GM21447 (cell line): ENCODE results near the gene ARHGAP42.

ENCODE experiments used
- ATAC-seq: cut with Tn5 transposase; IDR thresholded peaks from one replicate; pipeline ENCODE4 v1.9.1; 2021; ENCODE audit not compliant: unreplicated experiment

Gene ARHGAP42

DNA sequence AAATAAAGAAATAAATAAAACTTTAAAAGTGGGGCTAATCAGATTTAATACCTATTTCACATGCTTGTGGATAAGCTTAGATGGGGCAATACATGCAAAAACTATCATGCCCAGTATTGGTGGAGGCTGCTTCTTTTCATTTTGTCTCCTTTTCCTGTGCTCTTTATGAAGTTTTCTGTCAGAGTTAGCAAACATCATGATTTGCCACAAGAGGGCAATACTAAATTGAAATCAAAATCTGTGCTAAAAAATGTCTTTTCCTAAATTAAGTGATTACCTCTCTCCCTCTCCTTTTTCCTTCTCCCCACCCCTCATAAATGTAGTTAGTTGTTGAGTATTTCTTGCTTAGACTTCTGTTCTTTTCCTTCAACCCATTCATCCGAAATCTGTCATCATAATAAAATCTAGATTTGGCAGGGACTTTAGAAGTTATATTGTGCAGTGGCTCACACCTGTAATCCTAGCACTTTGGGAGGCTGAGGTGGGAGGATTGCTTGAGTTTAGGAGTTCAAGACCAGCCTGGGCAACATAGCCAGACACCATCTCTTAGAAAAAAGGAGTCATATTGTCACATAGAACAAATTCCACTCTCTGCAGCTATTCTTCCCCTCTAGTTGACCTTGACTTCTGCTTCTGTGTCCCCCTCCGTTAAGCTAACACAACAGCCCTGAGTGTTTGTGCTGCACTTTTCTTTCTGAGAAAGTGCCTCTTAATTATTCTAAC, 4.7 kb upstream of the ARHGAP42 start:
- ATAC-seq: no peak

- ATAC-seq: no peak
These were observed 4.0 kb upstream of the ARHGAP42 start for GRCh38 chr11:100683126-100683525.

DNA sequence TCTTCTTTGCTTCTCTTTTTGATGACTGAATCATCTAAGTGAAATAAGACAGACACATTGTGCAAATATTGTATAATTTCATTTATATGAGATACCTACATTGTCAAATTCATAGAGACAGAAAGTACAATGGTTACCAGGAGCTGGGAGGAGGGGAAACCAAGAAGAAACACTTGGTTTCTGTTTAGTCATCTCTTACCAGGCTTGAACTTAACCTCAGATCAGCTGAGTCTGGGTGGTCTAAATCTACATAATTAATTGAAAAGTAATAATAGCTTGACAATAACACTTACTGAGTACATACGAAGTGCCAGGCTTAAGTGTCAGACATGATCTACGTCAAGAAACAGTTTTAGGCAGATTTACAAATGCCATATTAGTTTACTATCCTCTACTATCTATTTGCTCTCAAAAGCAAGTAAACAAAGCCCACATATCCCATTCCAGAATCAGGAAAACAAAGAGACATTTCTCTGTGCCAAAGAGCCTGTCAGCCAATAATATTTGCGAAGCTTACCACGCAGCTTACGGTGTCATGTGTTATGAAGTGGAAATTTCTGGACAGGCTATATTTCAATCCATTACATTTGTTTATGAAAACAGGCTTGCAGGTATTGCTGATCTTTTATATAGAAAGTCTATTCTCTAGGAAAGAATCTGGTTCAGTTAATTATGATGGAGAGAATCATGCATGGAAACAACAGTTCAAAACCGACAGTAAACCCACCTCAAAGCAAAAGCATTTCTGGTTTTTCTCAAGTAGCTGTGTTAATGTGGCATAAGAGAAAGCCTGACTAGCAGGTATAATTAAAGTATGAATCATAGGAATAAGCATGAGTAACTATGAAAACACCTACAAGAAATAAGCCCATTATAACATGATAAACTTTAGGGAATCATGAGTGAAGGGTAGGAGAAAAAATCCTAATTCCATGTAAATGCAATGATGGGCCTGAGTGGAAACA, 2.7 kb upstream of the ARHGAP42 start:
- peak; percentile 28 for ATAC-seq

- no peak for ATAC-seq
These were observed 523 bp upstream of the ARHGAP42 start for GRCh38 chr11:100686476-100687053.

GRCh38 chr11:100687630-100688395, 725 bp downstream of the ARHGAP42 start:
- peak; percentile 74 for ATAC-seq

GRCh38 chr11:100689141-100689540, 2.1 kb downstream of the ARHGAP42 start:
- no peak for ATAC-seq

- no peak for ATAC-seq
These were observed 5.0 kb downstream of the ARHGAP42 start for GRCh38 chr11:100691896-100692653.

DNA sequence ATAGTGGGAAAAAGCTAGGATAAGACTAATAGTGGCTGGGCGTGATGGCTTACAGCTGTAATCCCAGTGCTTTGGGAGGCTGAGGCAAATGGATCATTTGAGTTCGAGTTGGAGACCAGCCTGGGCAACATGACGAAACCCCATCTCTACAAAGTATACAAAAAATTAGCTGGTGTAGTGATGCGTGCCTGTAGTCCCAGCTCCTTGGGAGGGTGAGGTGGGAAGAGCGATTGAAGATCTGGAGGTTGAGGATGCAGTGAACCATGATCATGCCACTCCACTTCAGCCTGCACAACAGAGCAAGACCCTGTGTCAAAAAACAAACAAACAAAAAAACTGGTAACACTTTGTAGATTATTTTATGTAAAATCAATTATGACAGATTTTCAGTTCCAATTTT, 8.8 kb downstream of the ARHGAP42 start:
- ATAC-seq: no peak

- ATAC-seq: no peak
These were observed 16.1 kb downstream of the ARHGAP42 start for GRCh38 chr11:100703139-100703538.

DNA sequence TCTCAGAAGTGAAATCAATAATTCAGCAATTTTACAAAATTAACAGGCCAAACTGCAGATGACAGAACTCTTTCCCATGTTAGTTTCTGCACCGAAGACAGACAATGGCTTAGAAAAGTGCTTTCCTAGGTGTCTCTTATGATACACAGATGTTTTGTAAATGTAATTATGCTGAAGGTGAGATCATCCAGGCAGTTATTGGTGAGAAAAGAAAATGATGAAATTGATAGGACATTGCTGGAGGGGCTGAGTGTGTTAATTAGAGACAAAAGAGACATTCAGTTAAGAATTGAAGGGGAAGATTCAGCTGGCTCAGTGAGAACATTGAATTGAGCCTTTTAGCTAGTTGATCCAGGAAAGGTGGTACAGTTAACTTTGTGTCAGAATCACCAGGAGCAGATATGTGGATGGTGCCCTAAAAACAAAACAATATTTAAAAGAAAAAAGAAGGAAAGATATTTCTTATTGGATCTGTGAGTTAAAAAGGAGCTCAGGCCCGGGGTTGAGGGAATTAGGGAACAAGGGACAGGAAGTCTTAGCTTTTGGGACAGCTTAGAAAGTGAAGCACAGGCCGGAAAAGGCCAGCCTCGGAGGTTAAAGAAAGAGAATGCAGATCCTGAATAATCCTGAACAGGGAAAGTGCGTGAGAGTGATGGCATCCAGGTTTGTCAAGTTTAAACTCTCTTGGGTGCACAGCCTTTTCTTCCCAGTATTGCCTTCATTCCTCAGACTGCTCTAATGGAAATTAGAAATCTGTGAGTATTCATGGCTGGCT, 16.9 kb downstream of the ARHGAP42 start:
- ATAC-seq: no peak

GRCh38 chr11:100705447-100705846, 18.4 kb downstream of the ARHGAP42 start:
- no peak for ATAC-seq

DNA sequence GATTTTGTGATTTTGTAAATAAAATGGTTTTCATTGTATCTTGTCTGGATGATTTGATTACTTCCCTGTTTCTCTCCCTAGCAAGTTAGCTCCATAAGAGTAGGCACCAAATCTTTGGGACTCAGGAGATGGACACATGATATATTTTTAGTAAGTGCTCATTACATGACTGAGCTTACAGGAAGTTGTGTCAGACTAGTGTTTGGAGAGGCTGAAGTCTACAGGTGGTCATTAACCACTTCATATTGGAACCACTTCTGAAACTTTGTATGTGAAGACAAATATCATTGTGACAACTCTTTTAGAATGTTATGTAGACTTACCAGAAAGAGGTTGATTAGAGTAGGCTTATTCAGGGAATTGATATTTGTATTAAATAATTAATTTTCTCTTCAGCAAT, 19.1 kb downstream of the ARHGAP42 start:
- peak; percentile 58 for ATAC-seq

DNA sequence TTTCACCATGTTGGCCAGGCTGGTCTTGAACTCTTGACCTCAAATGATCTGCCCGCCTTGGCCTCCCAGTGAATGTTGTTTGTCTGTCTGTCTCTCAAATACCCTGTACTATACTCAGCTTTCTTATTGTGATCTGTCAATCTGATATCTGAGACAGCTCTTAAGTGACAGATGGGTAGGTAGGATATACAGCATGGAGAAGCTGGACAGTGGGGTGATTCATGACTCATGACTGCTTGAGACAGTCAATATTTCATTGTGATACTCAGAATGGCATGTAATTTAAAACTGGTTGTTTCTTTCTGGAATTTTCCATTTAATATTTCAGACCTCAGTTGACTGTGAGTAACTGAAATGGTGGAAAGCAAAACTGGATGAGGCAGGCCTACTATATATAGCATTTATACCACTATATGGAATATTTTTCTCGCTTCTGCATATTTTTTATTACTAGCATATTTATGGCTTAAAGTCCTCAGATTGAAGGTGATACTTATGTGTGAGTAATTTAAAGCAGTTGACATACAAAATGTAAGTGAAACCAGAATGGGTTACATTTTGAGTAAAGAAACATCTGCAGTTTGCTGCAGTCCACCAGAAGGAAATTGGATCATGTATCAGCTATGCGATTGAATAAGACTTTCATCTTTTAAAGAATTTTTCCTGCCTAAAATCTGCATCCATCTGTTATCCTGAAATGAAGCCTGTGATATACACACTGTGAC, 22.3 kb downstream of the ARHGAP42 start:
- peak; percentile 70 for ATAC-seq

DNA sequence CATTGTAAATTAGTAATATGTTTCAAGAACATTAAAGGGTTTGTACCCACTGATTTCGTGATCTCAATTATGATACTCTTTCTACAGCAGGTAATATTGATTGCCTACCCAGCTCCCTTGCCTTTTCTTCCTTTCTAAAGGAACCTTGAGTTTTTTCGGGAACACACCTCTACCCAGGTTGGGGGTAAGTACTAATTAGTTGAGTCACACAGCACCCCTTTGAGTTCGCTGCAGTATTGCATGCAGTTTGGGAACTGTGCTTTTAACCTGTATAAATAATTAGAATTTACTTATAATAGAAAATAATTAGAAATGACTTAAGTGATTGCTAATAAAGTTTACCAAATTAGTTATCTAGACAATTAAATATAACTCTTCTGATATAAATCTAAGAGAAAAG, 24.9 kb downstream of the ARHGAP42 start:
- no peak for ATAC-seq

GRCh38 chr11:100712583-100712982, 25.5 kb downstream of the ARHGAP42 start:
- no peak for ATAC-seq

- no peak for ATAC-seq
These were observed 28.2 kb downstream of the ARHGAP42 start for GRCh38 chr11:100715165-100715761.

DNA sequence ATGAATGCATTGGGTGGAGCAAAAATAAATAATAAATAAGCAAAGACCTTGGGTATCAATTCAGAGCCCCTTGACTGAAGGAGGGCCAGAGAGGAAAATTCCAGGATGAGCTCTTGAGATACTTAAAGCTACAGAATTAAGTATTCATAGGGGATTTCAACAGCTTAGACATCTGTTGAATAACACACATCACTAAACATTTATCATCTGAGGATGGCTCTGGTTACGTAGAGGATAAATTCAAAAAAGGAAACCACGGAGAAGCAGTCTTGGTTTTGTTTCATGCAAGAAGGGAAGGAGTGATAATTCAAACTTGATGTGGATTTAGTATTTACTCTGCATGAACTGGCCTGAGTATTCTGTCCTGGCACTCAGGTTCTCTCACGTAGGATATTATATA, 29.8 kb downstream of the ARHGAP42 start:
- no peak for ATAC-seq

- ATAC-seq: no peak
These were observed 32.3 kb downstream of the ARHGAP42 start for GRCh38 chr11:100719362-100719761.
